GM19468 (cell line): ENCODE results near the gene RAE1.
"Not testable (repeated sequence)": the region's sequence is repeated elsewhere in the genome, so short reads cannot be mapped to it uniquely, and the experiment has no call there.

ENCODE experiments used
- ATAC-seq: cut with Tn5 transposase; IDR thresholded peaks from one replicate; pipeline ENCODE4 v1.9.1; 2021; ENCODE audit warnings: mild to moderate bottlenecking, moderate library complexity, moderate number of reproducible peaks; ENCODE audit not compliant: unreplicated experiment; ENCODE audit errors: extremely low read depth

RAE1 gene

GRCh38 chr20:57325632-57326356 is 25.3 kb upstream of the RAE1 start:
- ATAC-seq: no peak

GRCh38 chr20:57326667-57327455 is 24.2 kb upstream of the RAE1 start:
- no peak for ATAC-seq

- ATAC-seq: no peak
Observed at GRCh38 chr20:57327820-57328219, 23.2 kb upstream of the RAE1 start.

- ATAC-seq: no peak
Observed at GRCh38 chr20:57329608-57330221, 21.3 kb upstream of the RAE1 start, which contains the start of gene SPO11. Gene SPO11, plus strand, starts transcription at chr20:57329803. Its CDS starts 65 bp downstream, at chr20:57329868.

- no peak for ATAC-seq
Observed at GRCh38 chr20:57330998-57331397, 20.1 kb upstream of the RAE1 start.

- no peak for ATAC-seq
Observed at GRCh38 chr20:57332105-57333089, 18.7 kb upstream of the RAE1 start.

GRCh38 chr20:57335392-57335791 is 15.7 kb upstream of the RAE1 start:
- no peak for ATAC-seq

- no peak for ATAC-seq
Observed at GRCh38 chr20:57341663-57342062, 9.4 kb upstream of the RAE1 start.

GRCh38 chr20:57342829-57343228 is 8.2 kb upstream of the RAE1 start:
- ATAC-seq: no peak

GRCh38 chr20:57346477-57346876 is 4.6 kb upstream of the RAE1 start:
- ATAC-seq: no peak

- ATAC-seq: no peak
Observed at GRCh38 chr20:57347393-57347792, 3.7 kb upstream of the RAE1 start.

- ATAC-seq: not testable (repeated sequence)
Observed at GRCh38 chr20:57348200-57348921, 2.7 kb upstream of the RAE1 start.

GRCh38 chr20:57348922-57349574 is 2.0 kb upstream of the RAE1 start:
- not testable (repeated sequence) for ATAC-seq

- ATAC-seq: no peak
Observed at GRCh38 chr20:57350081-57350710, 859 bp upstream of the RAE1 start.

- not testable (repeated sequence) for ATAC-seq
Observed at GRCh38 chr20:57350726-57351041, 371 bp upstream of the RAE1 start.

- no peak for ATAC-seq
Observed at GRCh38 chr20:57352305-57352704, 1.2 kb downstream of the RAE1 start.

- no peak for ATAC-seq
Observed at GRCh38 chr20:57353351-57353750, 2.3 kb downstream of the RAE1 start.

GRCh38 chr20:57361517-57361916 is 10.5 kb downstream of the RAE1 start:
- ATAC-seq: no peak
